Spinal cord (tissue), 10 donors: ENCODE data around the gene ATXN1L. TPM values are rescaled to one million over a fixed set of nuclear protein-coding genes. Genes with fewer than 3 reads are reported as not detected.
"Not testable (repeated sequence)": the region's sequence is repeated elsewhere in the genome, so short reads cannot be mapped to it uniquely, and the experiment has no call there.

Source experiments
- DNase-seq, 6 donors: peaks; one replicate each; pipeline versions ENCODE4 v3.0.0 to v3.0.0-alpha.2; 2013 to 2015; ENCODE audit warnings: low spot score in 6 of 6, low read depth in 4 of 6
- H3K27ac ChIP-seq: one replicate; pipeline ENCODE4 v1.5.1; 2013; ENCODE audit warnings: low read depth, low read length, control low read depth
- H3K27me3 ChIP-seq: one replicate; pipeline ENCODE4 v1.6.1; 2013; ENCODE audit warnings: low read length; ENCODE audit not compliant: control insufficient read depth, insufficient read depth
- H3K36me3 ChIP-seq: one replicate; pipeline ENCODE4 v1.6.1; 2013; ENCODE audit warnings: low read length; ENCODE audit not compliant: control insufficient read depth, insufficient read depth
- H3K4me1 ChIP-seq: one replicate; pipeline ENCODE4 v1.6.1; 2013; ENCODE audit warnings: low read length; ENCODE audit not compliant: control insufficient read depth, insufficient read depth
- H3K4me3 ChIP-seq: one replicate; pipeline ENCODE4 v1.5.1; 2013; ENCODE audit warnings: low read depth, low read length, control low read depth
- H3K9me3 ChIP-seq: one replicate; pipeline ENCODE4 v1.6.1; 2013; ENCODE audit warnings: low read length; ENCODE audit not compliant: control insufficient read depth, insufficient read depth
- WGBS: methylation state at CpG from one replicate; pipeline ENCODE4 v1.1.5; 2013; ENCODE audit warnings: missing lambda C conversion rate; ENCODE audit not compliant: insufficient coverage; 5-methylcytosine and 5-hydroxymethylcytosine counted together
- polyA plus RNA-seq, 2 donors: library from polyadenylated mRNA; unstranded; fragments of 120-200 nt; gene quantifications; one replicate each; pipeline ENCODE4 v1.2.1, GENCODE V29; 2013; ENCODE audit not compliant: insufficient read length in 2 of 2
- total RNA-seq, 2 donors: library from RNA; depleted of rRNA in 1 of 2; stranded (reverse); fragments of 120-200 nt in 1 of 2; fragments of >200 nt in 1 of 2; gene quantifications; one replicate each; pipeline versions ENCODE4 v1.2.3 to v1.2.4, GENCODE V29; 2013 to 2014
- donor health status: healthy.

Gene ATXN1L
- total and polyA plus RNA-seq, 4 donors, result 13.8 to 18.9 (median 17.4) TPM

- no peak for DNase-seq
- WGBS, result 13% methylated on average over 3 of the region's 15 CpGs
- Histone ChIP-seq H3K4me3 (peak overlapping the region; percentile 97), H3K9me3 (no peaks in the 10 kb centered on the region), H3K27me3 (no peaks in the 10 kb centered on the region), H3K4me1 (peaks cover 31% of the 10 kb centered on the region), H3K36me3 (peaks cover 10% of the 10 kb centered on the region), H3K27ac (no peak overlapping the region)
Observed at GRCh38 chr16:71896764-71897368, 51.1 kb downstream of the ATXN1L start.

GRCh38 chr16:71899171-71899570, 53.4 kb downstream of the ATXN1L start:
- H3K9me3 ChIP-seq, result no peaks in the 10 kb centered on the region
- no peak overlapping the region for H3K27ac ChIP-seq
- no peak for DNase-seq
- no peaks in the 10 kb centered on the region for H3K27me3 ChIP-seq
- WGBS, result 100% methylated on average over 1 of the region's 4 CpGs
- no peak overlapping the region for H3K4me3 ChIP-seq
- peaks cover 25% of the 10 kb centered on the region for H3K4me1 ChIP-seq
- H3K36me3 ChIP-seq, result peaks cover 10% of the 10 kb centered on the region

DNA sequence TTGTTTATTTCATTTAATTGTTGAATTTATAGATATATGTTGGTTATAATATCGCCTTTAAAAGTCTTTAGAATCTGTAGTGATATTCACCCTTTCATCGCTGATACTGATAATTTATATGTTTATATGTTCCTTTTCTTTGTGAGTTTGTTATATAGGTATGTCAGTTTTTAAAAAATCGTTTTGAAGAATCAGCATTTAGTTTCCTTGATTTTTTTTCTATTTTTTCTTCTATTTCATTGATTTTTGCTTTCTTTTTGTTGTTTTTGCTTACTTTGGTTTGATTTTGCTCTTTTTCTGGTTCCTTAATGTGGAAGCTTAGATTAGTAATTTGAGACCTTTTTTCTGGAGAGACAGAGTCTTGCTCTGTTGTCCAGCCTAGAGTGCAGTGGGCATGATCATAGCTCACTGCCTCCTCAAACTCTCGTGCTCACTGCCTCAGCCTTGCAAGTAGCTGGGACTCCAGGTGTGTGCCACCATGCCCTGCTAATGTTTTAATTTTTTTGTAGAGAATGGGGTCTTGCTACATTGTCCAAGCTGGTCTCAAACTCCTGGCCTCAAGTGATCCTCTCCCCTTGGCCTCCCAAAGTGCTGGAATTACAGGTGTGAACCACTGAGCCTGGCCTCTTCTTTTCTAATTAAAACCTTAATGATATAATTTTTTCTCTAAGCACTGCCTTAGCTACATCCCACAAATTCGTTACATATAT, 57.0 kb downstream of the ATXN1L start:
- no peak for DNase-seq
- no peak overlapping the region for H3K4me3 ChIP-seq
- H3K36me3 ChIP-seq, result peaks cover 6% of the 10 kb centered on the region
- no peaks in the 10 kb centered on the region for H3K9me3 ChIP-seq
- 89% methylated on average over 1 of the region's 5 CpGs for WGBS
- H3K4me1 ChIP-seq, result peaks cover 14% of the 10 kb centered on the region
- no peak overlapping the region for H3K27ac ChIP-seq
- H3K27me3 ChIP-seq, result no peaks in the 10 kb centered on the region

DNA sequence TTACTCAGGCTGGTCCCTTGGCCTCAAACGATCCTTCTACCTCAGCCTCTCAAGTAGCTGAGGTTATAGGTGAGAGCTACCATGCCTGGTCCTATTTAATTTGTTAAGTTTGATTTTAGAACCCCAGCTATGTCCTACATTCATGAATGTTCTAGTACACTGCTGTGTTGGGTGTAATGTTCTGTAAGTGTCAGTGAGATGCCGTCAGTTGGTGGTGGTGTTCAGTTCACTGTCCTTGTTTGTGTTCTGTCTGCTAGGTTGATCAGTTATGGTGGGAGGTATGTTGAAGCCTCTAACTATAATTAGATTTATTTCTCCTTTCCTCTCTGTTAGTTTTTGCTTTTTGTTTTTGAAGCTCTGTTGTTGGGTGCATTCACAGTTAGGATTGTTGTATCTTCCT, 57.8 kb downstream of the ATXN1L start:
- H3K9me3 ChIP-seq, result no peaks in the 10 kb centered on the region
- H3K36me3 ChIP-seq, result peaks cover 2% of the 10 kb centered on the region
- no peaks in the 10 kb centered on the region for H3K27me3 ChIP-seq
- WGBS, result no CpG with 5 or more reads among the region's 2 CpGs
- no peak overlapping the region for H3K27ac ChIP-seq
- H3K4me1 ChIP-seq, result peaks cover 7% of the 10 kb centered on the region
- no peak overlapping the region for H3K4me3 ChIP-seq
- no peak for DNase-seq

DNA sequence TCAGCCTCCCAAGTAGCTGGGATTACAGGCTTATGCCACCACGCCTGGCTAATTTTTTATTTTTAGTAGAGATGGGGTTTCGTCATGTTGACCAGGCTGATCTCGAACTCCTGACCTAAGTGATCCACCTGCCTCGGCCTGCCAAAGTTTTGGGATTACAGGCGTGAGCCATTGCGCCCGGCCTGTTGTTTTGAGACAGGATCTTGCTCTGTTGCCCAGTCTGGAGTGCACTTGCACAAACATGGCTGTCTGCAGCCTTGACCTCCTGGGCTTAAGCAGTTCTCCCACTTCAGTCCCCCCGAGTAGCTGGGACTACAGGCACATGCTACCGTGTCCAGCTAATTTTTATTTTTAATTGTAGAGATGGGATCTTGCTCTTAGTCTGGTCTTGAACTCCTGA, 58.5 kb downstream of the ATXN1L start:
- WGBS, result 98% methylated on average over 7 of the region's 9 CpGs
- DNase-seq, result no peak
- Histone ChIP-seq H3K27ac (no peak overlapping the region), H3K27me3 (no peaks in the 10 kb centered on the region), H3K4me1 (peaks cover 4% of the 10 kb centered on the region), H3K9me3 (no peaks in the 10 kb centered on the region), H3K36me3 (no peaks in the 10 kb centered on the region), H3K4me3 (no peak overlapping the region)

- no CpG with 5 or more reads among the region's 6 CpGs for WGBS
- not testable (repeated sequence) for H3K36me3 ChIP-seq, H3K4me1 ChIP-seq, H3K4me3 ChIP-seq, H3K9me3 ChIP-seq, DNase-seq, H3K27me3 ChIP-seq, H3K27ac ChIP-seq
Observed at GRCh38 chr16:71905765-71906164, 60.0 kb downstream of the ATXN1L start.

Other genes starting within 250 kb of the ATXN1L start
- 1 to 10 TPM; 1.6 to 9.8 TPM for gene MARVELD3, start 219.8 kb upstream of the ATXN1L start, total RNA-seq
- gene MARVELD3, start 219.8 kb upstream of the ATXN1L start, polyA plus RNA-seq, result 1 to 10 TPM; 1.0 to 3.9 TPM
- gene PHLPP2, start 121.3 kb upstream of the ATXN1L start, total RNA-seq, result 10 to 100 TPM; 12.7 to 24.1 TPM
- 10 to 100 TPM; 14.2 to 14.8 TPM for gene PHLPP2, start 121.3 kb upstream of the ATXN1L start, polyA plus RNA-seq
- gene AP1G1, start 37.1 kb upstream of the ATXN1L start, total RNA-seq, result 100 to 1,000 TPM in 1 of 2 donors, 10 to 100 TPM in 1; 73.1 to 104 TPM
- gene AP1G1, start 37.1 kb upstream of the ATXN1L start, polyA plus RNA-seq, result 10 to 100 TPM; 77.9 to 82.1 TPM
- gene ZNF821, start 38.2 kb downstream of the ATXN1L start, total RNA-seq, result 10 to 100 TPM; 14.4 to 21.5 TPM
- gene ZNF821, start 38.2 kb downstream of the ATXN1L start, polyA plus RNA-seq, result 10 to 100 TPM; 39.9 to 47.9 TPM
- gene IST1, start 49.6 kb downstream of the ATXN1L start, total RNA-seq, result 100 to 1,000 TPM; 159 to 194 TPM
- gene IST1, start 49.6 kb downstream of the ATXN1L start, polyA plus RNA-seq, result 100 to 1,000 TPM; 190 to 243 TPM
- gene PKD1L3, start 154.4 kb downstream of the ATXN1L start, total RNA-seq, result under 1 TPM; 0.17 to 0.20 TPM
- under 1 TPM in 1 of 2 donors, not detected in 1; 0.11 TPM for gene PKD1L3, start 154.4 kb downstream of the ATXN1L start, polyA plus RNA-seq
- gene DHODH, start 162.8 kb downstream of the ATXN1L start, total RNA-seq, result 1 to 10 TPM; 3.6 to 7.7 TPM
- gene DHODH, start 162.8 kb downstream of the ATXN1L start, polyA plus RNA-seq, result 10 to 100 TPM in 1 of 2 donors, 1 to 10 TPM in 1; 8.8 to 13.7 TPM
- 10 to 100 TPM in 1 of 2 donors, under 1 TPM in 1; 0.77 to 10.4 TPM for gene HP, start 208.5 kb downstream of the ATXN1L start, total RNA-seq
- gene HP, start 208.5 kb downstream of the ATXN1L start, polyA plus RNA-seq, result 1 to 10 TPM; 1.0 to 1.7 TPM
- gene HPR, start 217.2 kb downstream of the ATXN1L start, total RNA-seq, result under 1 TPM; 0.50 to 0.89 TPM
- gene HPR, start 217.2 kb downstream of the ATXN1L start, polyA plus RNA-seq, result 1 to 10 TPM; 3.2 to 4.9 TPM
- gene TXNL4B, start 247.6 kb downstream of the ATXN1L start, total RNA-seq, result 10 to 100 TPM in 1 of 2 donors, 1 to 10 TPM in 1; 9.8 to 13.4 TPM
- 10 to 100 TPM; 14.7 to 15.6 TPM for gene TXNL4B, start 247.6 kb downstream of the ATXN1L start, polyA plus RNA-seq
- gene DHX38, start 247.9 kb downstream of the ATXN1L start, total RNA-seq, result 10 to 100 TPM; 29.1 to 62.3 TPM
- gene DHX38, start 247.9 kb downstream of the ATXN1L start, polyA plus RNA-seq, result 10 to 100 TPM; 57.4 to 69.7 TPM